ENCODE results near the gene SIK3.

SIK3 gene

GRCh38 chr11:116929414-116930090, 168.7 kb downstream of the SIK3 start:
- DNase-seq (ENCODE audit: low spot score), result no peak

- DNase-seq (ENCODE audit: low spot score), result no peak
Observed at GRCh38 chr11:116928845-116929244, 169.4 kb downstream of the SIK3 start.

GRCh38 chr11:116928102-116928777, 170.0 kb downstream of the SIK3 start:
- DNase-seq (ENCODE audit: low spot score), result no peak

GRCh38 chr11:116927163-116927974, 170.9 kb downstream of the SIK3 start:
- no peak for DNase-seq (ENCODE audit: low spot score)

- DNase-seq (ENCODE audit: low spot score), result no peak
Observed at GRCh38 chr11:116925050-116925449, 173.2 kb downstream of the SIK3 start.

GRCh38 chr11:116918925-116919655, 179.1 kb downstream of the SIK3 start:
- no peak for DNase-seq (ENCODE audit: low spot score)

- no peak for DNase-seq (ENCODE audit: low spot score)
Observed at GRCh38 chr11:116917632-116918031, 180.6 kb downstream of the SIK3 start.

GRCh38 chr11:116916886-116917285, 181.3 kb downstream of the SIK3 start:
- no peak for DNase-seq (ENCODE audit: low spot score)

GRCh38 chr11:116916052-116916451, 182.2 kb downstream of the SIK3 start:
- no peak for DNase-seq (ENCODE audit: low spot score)

- DNase-seq (ENCODE audit: low spot score), result no peak
Observed at GRCh38 chr11:116913000-116913399, 185.2 kb downstream of the SIK3 start.

GRCh38 chr11:116911976-116912734, 186.1 kb downstream of the SIK3 start:
- DNase-seq (ENCODE audit: low spot score), result no peak

GRCh38 chr11:116910847-116911246, 187.4 kb downstream of the SIK3 start:
- no peak for DNase-seq (ENCODE audit: low spot score)

- no peak for DNase-seq (ENCODE audit: low spot score)
Observed at GRCh38 chr11:116910378-116910777, 187.8 kb downstream of the SIK3 start.

- DNase-seq (ENCODE audit: low spot score), result no peak
Observed at GRCh38 chr11:116909245-116909644, 189.0 kb downstream of the SIK3 start.

GRCh38 chr11:116906479-116906878, 191.7 kb downstream of the SIK3 start:
- no peak for DNase-seq (ENCODE audit: low spot score)

GRCh38 chr11:116903090-116903489, 195.1 kb downstream of the SIK3 start:
- no peak for DNase-seq (ENCODE audit: low spot score)

GRCh38 chr11:116901964-116902688, 196.1 kb downstream of the SIK3 start:
- DNase-seq (ENCODE audit: low spot score), result no peak

- no peak for DNase-seq (ENCODE audit: low spot score)
Observed at GRCh38 chr11:116901211-116901610, 197.0 kb downstream of the SIK3 start.

GRCh38 chr11:116896211-116896610, 202.0 kb downstream of the SIK3 start:
- no peak for DNase-seq (ENCODE audit: low spot score)

GRCh38 chr11:116895048-116895757, 203.0 kb downstream of the SIK3 start:
- DNase-seq (ENCODE audit: low spot score), result no peak
